Trophoblast cell (in vitro differentiated cells and primary cell): ENCODE results near the gene WNT16.

Source experiments
- DNase-seq, 2 donors: peaks; one replicate each; pipeline ENCODE4 v3.0.0-alpha.2; 2016
- H2AFZ ChIP-seq: 2 replicates; pipeline ENCODE4 v1.6.1; 2013; ENCODE audit warnings: low read length, moderate library complexity, mild to moderate bottlenecking; ENCODE audit not compliant: insufficient read depth, poor library complexity
- H2AK5ac ChIP-seq: 2 replicates; pipeline ENCODE4 v1.6.1; 2013; ENCODE audit warnings: mild to moderate bottlenecking, low read length
- H2BK120ac ChIP-seq: 2 replicates; pipeline ENCODE4 v1.6.1; 2013; ENCODE audit warnings: low read length, mild to moderate bottlenecking, moderate library complexity; ENCODE audit not compliant: insufficient read depth, poor library complexity
- H2BK12ac ChIP-seq: 2 replicates; pipeline ENCODE4 v1.6.1; 2013; ENCODE audit warnings: mild to moderate bottlenecking, low read length, moderate library complexity
- H2BK5ac ChIP-seq: 2 replicates; pipeline ENCODE4 v1.6.1; 2013; ENCODE audit warnings: low read length, low read depth, moderate library complexity, mild to moderate bottlenecking; ENCODE audit not compliant: poor library complexity
- H3K14ac ChIP-seq: 2 replicates; pipeline ENCODE4 v1.6.1; 2013; ENCODE audit warnings: mild to moderate bottlenecking, low read length
- H3K18ac ChIP-seq: 2 replicates; pipeline ENCODE4 v1.6.1; 2013; ENCODE audit warnings: mild to moderate bottlenecking, low read length
- H3K23ac ChIP-seq: 2 replicates; pipeline ENCODE4 v1.6.1; 2013; ENCODE audit warnings: low read length
- H3K27ac ChIP-seq: 2 replicates; pipeline ENCODE4 v1.5.1; 2013; ENCODE audit warnings: low read depth, mild to moderate bottlenecking, inconsistent platforms, low read length, moderate library complexity
- H3K27me3 ChIP-seq: 2 replicates; pipeline ENCODE4 v1.6.1; 2013; ENCODE audit warnings: inconsistent platforms, mild to moderate bottlenecking, low read length, moderate library complexity; ENCODE audit not compliant: insufficient read depth
- H3K36me3 ChIP-seq, 2 experiments: 1 replicate in 1 of 2; 2 replicates in 1 of 2; pipeline ENCODE4 v1.6.1; 2013; ENCODE audit warnings: low read length in 2 of 2, mild to moderate bottlenecking in 2 of 2, moderate library complexity in 1 of 2; ENCODE audit not compliant: insufficient read depth in 2 of 2, control insufficient read depth in 1 of 2
- H3K4ac ChIP-seq: 2 replicates; pipeline ENCODE4 v1.6.1; 2013; ENCODE audit warnings: low read depth, mild to moderate bottlenecking, low read length, moderate library complexity
- H3K4me1 ChIP-seq, 2 experiments: 1 replicate in 1 of 2; 2 replicates in 1 of 2; pipeline ENCODE4 v1.6.1; 2013; ENCODE audit warnings: low read length in 2 of 2, mild to moderate bottlenecking in 2 of 2, moderate library complexity in 1 of 2; ENCODE audit not compliant: insufficient read depth in 2 of 2, control insufficient read depth in 1 of 2
- H3K4me2 ChIP-seq: 2 replicates; pipeline ENCODE4 v1.6.1; 2013; ENCODE audit warnings: inconsistent platforms, mild to moderate bottlenecking, low read length, moderate library complexity
- H3K4me3 ChIP-seq: 2 replicates; pipeline ENCODE4 v1.5.1; 2013; ENCODE audit warnings: mild to moderate bottlenecking, low read depth, low read length, inconsistent platforms
- H3K79me1 ChIP-seq: one replicate; pipeline ENCODE4 v1.6.1; 2013; ENCODE audit warnings: low read length
- H3K79me2 ChIP-seq: 2 replicates; pipeline ENCODE4 v1.6.1; 2013; ENCODE audit warnings: low read length, mild to moderate bottlenecking; ENCODE audit not compliant: control insufficient read depth, insufficient read depth, poor library complexity
- H3K9ac ChIP-seq: 2 replicates; pipeline ENCODE4 v1.6.1; 2013; ENCODE audit warnings: mild to moderate bottlenecking, low read length
- H3K9me3 ChIP-seq: 2 replicates; pipeline ENCODE4 v1.6.1; 2013; ENCODE audit warnings: low read depth, mild to moderate bottlenecking, control low read depth, inconsistent platforms, low read length; ENCODE audit not compliant: insufficient read depth
- H4K12ac ChIP-seq: 2 replicates; pipeline ENCODE4 v1.6.1; 2013; ENCODE audit warnings: low read depth, mild to moderate bottlenecking, low read length, moderate library complexity
- H4K8ac ChIP-seq: 2 replicates; pipeline ENCODE4 v1.6.1; 2013; ENCODE audit warnings: low read depth, mild to moderate bottlenecking, low read length, moderate library complexity
- H4K91ac ChIP-seq: one replicate; pipeline ENCODE4 v1.6.1; 2013; ENCODE audit warnings: low read depth, mild to moderate bottlenecking, low read length, moderate library complexity
- WGBS: extraction: QIAGEN DNeasy Blood & Tissue Kit; methylation state at CpG from one replicate; pipeline ENCODE4 v1.1.7; 2013; ENCODE audit warnings: missing lambda C conversion rate; ENCODE audit not compliant: insufficient read length, insufficient coverage; ENCODE audit errors: extremely low coverage; 5-methylcytosine and 5-hydroxymethylcytosine counted together

The WNT16 gene

DNA sequence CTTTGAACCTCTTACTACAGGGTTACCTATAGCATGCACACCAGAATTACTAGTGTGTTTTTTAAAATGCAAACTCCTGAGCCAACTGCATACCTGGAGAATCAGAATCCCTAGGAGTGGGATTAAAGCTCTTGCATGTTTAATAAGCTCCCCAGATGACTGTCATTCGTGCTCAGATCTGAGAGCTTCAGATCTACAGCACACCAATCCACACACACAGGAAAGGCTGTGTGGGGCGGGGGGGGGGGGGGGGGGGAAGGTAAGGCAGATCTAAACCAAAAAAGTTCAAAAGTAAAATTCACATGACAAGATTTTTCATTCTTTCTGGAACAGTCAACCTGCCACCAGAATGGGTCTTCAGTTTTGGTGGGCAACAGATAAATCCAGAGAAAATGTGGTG, 61.8 kb downstream of the WNT16 start:
- Histone ChIP-seq H3K79me2 (peaks cover 1% of the 10 kb centered on the region), H4K12ac (no peak overlapping the region), H3K14ac (no peak overlapping the region), H3K18ac (no peak overlapping the region), H2AFZ (no peak overlapping the region), H2AK5ac (no peak overlapping the region), H4K8ac (no peak overlapping the region), H3K4me2 (no peak overlapping the region), H3K9me3 (no peaks in the 10 kb centered on the region), H4K91ac (no peak overlapping the region), H3K4ac (peak overlapping the region; percentile 27), H3K4me3 (no peak overlapping the region), H3K4me1 (peaks cover 0 to 2% of the 10 kb centered on the region in 2 experiments), H3K23ac (no peak overlapping the region), H2BK5ac (no peak overlapping the region), H3K36me3 (peaks cover 0 to 2% of the 10 kb centered on the region in 2 experiments), H2BK120ac (no peak overlapping the region), H3K79me1 (peaks cover under 1% of the 10 kb centered on the region), H3K27me3 (no peaks in the 10 kb centered on the region), H3K9ac (no peak overlapping the region), H2BK12ac (no peak overlapping the region), H3K27ac (no peak overlapping the region)
- WGBS, result no CpG with 5 or more reads among the region's 2 CpGs
- DNase-seq, result no peak
